ENCODE data around the gene SERINC1. TPM values are rescaled to one million over a fixed set of nuclear protein-coding genes. Genes with fewer than 3 reads are reported as not detected.

SERINC1 gene
- total and polyA plus RNA-seq, 8 donors, result 30.1 to 328 (median 61.5) TPM

DNA sequence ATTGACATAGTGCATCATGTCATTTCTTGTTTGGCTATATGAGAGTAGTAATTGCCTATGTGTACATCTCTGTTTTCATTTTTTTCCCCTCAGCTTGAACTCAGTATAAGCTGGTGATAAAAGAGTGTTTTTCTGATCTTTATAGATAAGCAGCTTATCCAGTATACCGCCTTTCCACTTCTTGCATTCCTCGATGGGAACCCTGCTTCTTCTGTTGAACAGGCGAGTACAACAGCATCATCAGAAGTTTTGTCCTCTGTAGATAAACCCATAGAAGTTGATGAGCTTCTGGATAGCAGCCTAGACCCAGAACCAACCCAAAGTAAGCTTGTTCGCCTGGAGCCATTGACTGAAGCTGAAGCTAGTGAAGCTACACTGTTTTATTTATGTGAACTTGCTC is 39.8 kb downstream of the SERINC1 start:
- H3K4me3 ChIP-seq, result no peak overlapping the region
- H3K36me3 ChIP-seq, result peaks cover 10 to 70% (median 65%) of the 10 kb centered on the region in 4 donors
- intact Hi-C loops (cut with DNase I; ENCODE audit: low total_unique reads), result no loop called here
- WGBS, 5 donors, result 89 to 96% (median 91%) methylated on average over 4 of the region's 4 CpGs
- no peaks in the 10 kb centered on the region for H3K27me3 ChIP-seq
- no peak for TF ChIP-seq POLR2AphosphoS5 (IDR thresholded peaks at IDR 0.05)
- H3K4me1 ChIP-seq, result no peaks in the 10 kb centered on the region
- DNase-seq, result no peak
- no peaks in the 10 kb centered on the region for H3K9me3 ChIP-seq
- no peak overlapping the region for H3K27ac ChIP-seq

DNA sequence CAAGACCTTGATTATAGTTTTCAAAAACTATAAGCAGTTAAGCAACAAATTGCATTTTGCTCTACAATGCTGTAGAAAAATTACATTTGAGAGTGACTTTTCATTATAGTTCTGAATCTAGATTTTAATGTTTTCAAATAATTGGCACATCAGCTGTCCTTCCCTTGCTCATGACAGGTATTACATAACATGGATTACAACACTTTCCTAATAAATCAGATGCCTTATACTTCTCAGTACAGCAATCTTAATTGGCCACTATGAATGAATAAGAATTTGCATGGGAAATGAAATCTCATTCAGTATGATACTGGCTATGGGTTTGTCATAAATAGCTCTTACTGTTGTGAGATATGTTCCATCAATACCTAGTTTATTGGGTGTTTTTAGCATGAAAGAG is 42.3 kb downstream of the SERINC1 start:
- intact Hi-C loops (cut with DNase I; ENCODE audit: low total_unique reads), result no loop called here
- peaks cover 8 to 78% (median 68%) of the 10 kb centered on the region in 4 donors for H3K36me3 ChIP-seq
- no peaks in the 10 kb centered on the region for H3K27me3 ChIP-seq
- no peaks in the 10 kb centered on the region for H3K4me1 ChIP-seq
- no peak overlapping the region for H3K4me3 ChIP-seq
- TF ChIP-seq POLR2AphosphoS5 (IDR thresholded peaks at IDR 0.05), result no peak
- TF ChIP-seq POLR2A (IDR thresholded peaks at IDR 0.05), result no peak
- TF ChIP-seq, protein P1, sequence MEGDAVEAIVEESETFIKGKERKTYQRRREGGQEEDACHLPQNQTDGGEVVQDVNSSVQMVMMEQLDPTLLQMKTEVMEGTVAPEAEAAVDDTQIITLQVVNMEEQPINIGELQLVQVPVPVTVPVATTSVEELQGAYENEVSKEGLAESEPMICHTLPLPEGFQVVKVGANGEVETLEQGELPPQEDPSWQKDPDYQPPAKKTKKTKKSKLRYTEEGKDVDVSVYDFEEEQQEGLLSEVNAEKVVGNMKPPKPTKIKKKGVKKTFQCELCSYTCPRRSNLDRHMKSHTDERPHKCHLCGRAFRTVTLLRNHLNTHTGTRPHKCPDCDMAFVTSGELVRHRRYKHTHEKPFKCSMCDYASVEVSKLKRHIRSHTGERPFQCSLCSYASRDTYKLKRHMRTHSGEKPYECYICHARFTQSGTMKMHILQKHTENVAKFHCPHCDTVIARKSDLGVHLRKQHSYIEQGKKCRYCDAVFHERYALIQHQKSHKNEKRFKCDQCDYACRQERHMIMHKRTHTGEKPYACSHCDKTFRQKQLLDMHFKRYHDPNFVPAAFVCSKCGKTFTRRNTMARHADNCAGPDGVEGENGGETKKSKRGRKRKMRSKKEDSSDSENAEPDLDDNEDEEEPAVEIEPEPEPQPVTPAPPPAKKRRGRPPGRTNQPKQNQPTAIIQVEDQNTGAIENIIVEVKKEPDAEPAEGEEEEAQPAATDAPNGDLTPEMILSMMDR (IDR thresholded peaks at IDR 0.05), result no peak
- no peak for TF ChIP-seq EP300 (IDR thresholded peaks at IDR 0.05)
- H3K9me3 ChIP-seq, result no peaks in the 10 kb centered on the region
- no peak for DNase-seq
- H3K27ac ChIP-seq, result no peak overlapping the region

DNA sequence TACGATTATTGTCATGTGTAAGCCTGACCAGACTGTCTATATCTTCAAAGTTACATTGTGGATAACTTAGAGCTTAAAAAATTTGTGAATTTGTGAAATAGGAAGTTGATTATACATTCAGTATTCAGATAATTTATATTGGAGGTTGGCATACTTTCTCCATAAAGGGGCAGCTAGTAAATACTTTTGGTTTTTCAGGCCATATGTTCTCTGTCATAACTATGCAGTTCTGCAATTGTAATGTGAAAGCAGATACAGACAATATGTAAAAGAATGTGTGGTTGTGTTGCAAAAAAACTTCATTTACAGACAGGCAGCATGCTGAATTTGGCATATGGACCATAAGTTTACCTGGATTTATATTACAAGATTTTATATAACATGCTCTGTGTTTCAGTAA is 42.8 kb downstream of the SERINC1 start:
- intact Hi-C loops (cut with DNase I; ENCODE audit: low total_unique reads), result no loop called here
- no peak for DNase-seq
- TF ChIP-seq, protein P1 (IDR thresholded peaks at IDR 0.05), result no peak
- TF ChIP-seq POLR2A (IDR thresholded peaks at IDR 0.05) (no peak), EP300 (IDR thresholded peaks at IDR 0.05) (no peak), POLR2AphosphoS5 (IDR thresholded peaks at IDR 0.05) (no peak)
- Histone ChIP-seq H3K27me3 (no peaks in the 10 kb centered on the region), H3K27ac (no peak overlapping the region), H3K4me1 (no peaks in the 10 kb centered on the region), H3K9me3 (no peaks in the 10 kb centered on the region), H3K36me3 (peaks cover 14 to 78% (median 68%) of the 10 kb centered on the region in 4 donors), H3K4me3 (no peak overlapping the region)
- 93 to 100% (median 96%) methylated on average over 1 of the region's 1 CpG for WGBS, 5 donors

DNA sequence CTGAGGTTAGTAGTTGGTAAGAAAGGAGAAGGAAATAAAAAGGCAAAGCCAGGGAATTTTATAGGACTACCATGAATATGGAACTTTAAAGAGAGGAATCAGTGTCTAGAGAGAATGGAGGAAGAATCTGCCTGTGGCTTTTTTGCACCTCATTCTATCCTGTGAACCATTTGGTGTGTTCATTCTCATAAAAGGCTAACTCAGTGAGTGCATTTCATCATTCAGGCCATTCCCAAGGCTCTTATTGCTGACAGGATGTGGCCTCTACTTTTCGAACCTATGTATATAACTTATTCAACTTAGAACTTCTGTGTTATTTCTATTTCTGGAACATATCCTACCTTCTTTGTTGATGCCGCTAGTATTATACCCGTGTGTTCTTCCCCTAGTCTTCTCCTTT is 45.0 kb downstream of the SERINC1 start:
- 88 to 97% (median 94%) methylated on average over 3 of the region's 3 CpGs for WGBS, 5 donors
- TF ChIP-seq, protein P1 (IDR thresholded peaks at IDR 0.05), result no peak
- TF ChIP-seq POLR2A (IDR thresholded peaks at IDR 0.05) (no peak), POLR2AphosphoS5 (IDR thresholded peaks at IDR 0.05) (no peak), EP300 (IDR thresholded peaks at IDR 0.05) (no peak)
- Histone ChIP-seq H3K27ac (no peak overlapping the region), H3K36me3 (peaks cover 8 to 80% (median 65%) of the 10 kb centered on the region in 4 donors), H3K9me3 (no peaks in the 10 kb centered on the region), H3K27me3 (no peaks in the 10 kb centered on the region), H3K4me3 (no peak overlapping the region), H3K4me1 (no peaks in the 10 kb centered on the region)
- DNase-seq, result no peak
- intact Hi-C loops (cut with DNase I; ENCODE audit: low total_unique reads), result no loop called here

DNA sequence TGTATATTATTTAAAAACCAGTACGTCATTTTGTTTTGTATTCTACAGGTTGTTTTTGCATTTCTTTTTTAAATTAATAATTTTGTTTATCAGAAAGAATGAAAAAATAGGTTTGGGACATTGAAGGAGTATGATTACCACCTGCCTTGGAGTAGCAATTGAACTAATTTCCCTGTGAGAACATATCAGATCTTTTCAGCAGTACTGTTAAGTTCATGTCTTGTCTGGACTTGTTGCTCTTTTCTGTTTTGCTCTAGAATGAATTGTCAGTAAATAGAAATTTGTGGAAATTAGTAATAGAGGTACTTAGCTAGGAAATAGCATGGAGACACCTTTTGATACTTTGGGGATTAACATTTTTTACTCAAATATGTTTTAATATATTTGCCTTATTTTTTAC is 47.9 kb downstream of the SERINC1 start:
- 83 to 92% (median 88%) methylated on average over 1 of the region's 1 CpG for WGBS, 5 donors
- Histone ChIP-seq H3K4me3 (no peak overlapping the region), H3K27ac (no peak overlapping the region), H3K27me3 (no peaks in the 10 kb centered on the region), H3K9me3 (no peaks in the 10 kb centered on the region), H3K4me1 (no peaks in the 10 kb centered on the region), H3K36me3 (peaks cover 8 to 85% (median 69%) of the 10 kb centered on the region in 4 donors)
- intact Hi-C loops (cut with DNase I; ENCODE audit: low total_unique reads), result no loop called here
- DNase-seq, result no peak
- TF ChIP-seq POLR2AphosphoS5 (IDR thresholded peaks at IDR 0.05) (no peak), EP300 (IDR thresholded peaks at IDR 0.05) (no peak), POLR2A (IDR thresholded peaks at IDR 0.05) (no peak)
- TF ChIP-seq, protein P1 (IDR thresholded peaks at IDR 0.05), result no peak
